HCT116 (cell line): ENCODE results near the gene CIB1. TPM values are rescaled to one million over a fixed set of nuclear protein-coding genes. Genes with fewer than 3 reads are reported as not detected.

Experiments
- ATAC-seq: fragments of 200-7000 bp; cut with Tn5 transposase; 2 replicates; pipeline ENCODE4 v1.9.1; 2020; ENCODE audit warnings: mild to moderate bottlenecking, moderate library complexity
- BruUV-seq: library from RNA; stranded (reverse); fragments of 400-500 nt; replicated peaks from 2 replicates; lab custom pipeline; 2021; lab: Mats Ljungman, UMichigan
- CTCF ChIA-PET: fragments of 300-600 bp; sonication (Branson Sonifier 250); formaldehyde crosslinking; loops from one replicate; lab custom pipeline; 2021; ENCODE audit warnings: antibody characterized with exemption; lab: Charles Lee
- POLR2A ChIA-PET: fragments of 300-600, 350-600 bp; sonication (Branson Sonifier 250); formaldehyde crosslinking; loops from one replicate; lab custom pipeline; 2021; ENCODE audit warnings: antibody characterized with exemption; lab: Charles Lee
- RAD21 ChIA-PET, 2 experiments: fragments of 300-600 bp; sonication (Branson Sonifier 250); formaldehyde crosslinking; loops; one replicate each; lab custom pipeline; 2023; ENCODE audit warnings: low total read pairs in 2 of 2; ENCODE audit not compliant: uncharacterized antibody in 2 of 2, unreplicated experiment in 2 of 2, low non-redundant PET in 1 of 2; lab: Charles Lee
- DNase-seq: peaks from one replicate; pipeline ENCODE4 v3.0.0-alpha.2; 2010; ENCODE audit warnings: low read depth, low spot score
- H2AFZ ChIP-seq: fragments of 200-600 bp; shearing (Covaris generic), sonication (generic); 2 replicates; pipeline ENCODE4 v1.6.1; 2017; ENCODE audit warnings: low read depth, mixed run types, mixed read lengths, antibody characterized with exemption, low read length; ENCODE audit not compliant: poor library complexity, severe bottlenecking
- H3K27ac ChIP-seq: 2 replicates; pipeline ENCODE4 v1.5.1; 2012; ENCODE audit warnings: low read depth, low read length
- H3K27me3 ChIP-seq: fragments of 200-600 bp; sonication (generic); 2 replicates; pipeline ENCODE4 v1.6.1; 2016; ENCODE audit warnings: mixed run types, low read length, mixed read lengths; ENCODE audit not compliant: insufficient read depth
- H3K36me3 ChIP-seq, 2 experiments: fragments of 200-500 bp in 1 of 2; fragments of 200-600 bp in 1 of 2; sonication (Bioruptor generic) in 1 of 2; sonication (generic) in 1 of 2; 2 replicates each; pipeline versions ENCODE4 v1.5.1 to v1.6.1; 2014 to 2016; ENCODE audit warnings: low read length in 2 of 2, inconsistent platforms in 1 of 2, mixed read lengths in 1 of 2, mixed run types in 1 of 2; ENCODE audit not compliant: insufficient read depth in 2 of 2, control insufficient read depth in 1 of 2
- H3K4me1 ChIP-seq, 2 experiments: fragments of 200-600 bp in 1 of 2; sonication (generic) in 1 of 2; 2 replicates each; pipeline versions ENCODE4 v1.5.1 to v1.6.1; 2012 to 2017; ENCODE audit warnings: low read length in 2 of 2, inconsistent platforms in 1 of 2, mild to moderate bottlenecking in 1 of 2, mixed read lengths in 1 of 2, mixed run types in 1 of 2, moderate library complexity in 1 of 2; ENCODE audit not compliant: insufficient read depth in 2 of 2, control insufficient read depth in 1 of 2
- H3K4me2 ChIP-seq: fragments of 200-600 bp; sonication (generic); 2 replicates; pipeline ENCODE4 v1.6.1; 2017; ENCODE audit warnings: mixed run types, low read length, mixed read lengths
- H3K4me3 ChIP-seq, 2 experiments: fragments of 200-600 bp in 1 of 2; sonication (generic) in 1 of 2; replicated peaks in 1 of 2; 2 replicates each; pipeline ENCODE4 v1.5.1; 2011 to 2016; ENCODE audit warnings: low read length in 2 of 2, control low read depth in 1 of 2, low read depth in 1 of 2, mild to moderate bottlenecking in 1 of 2, mixed read lengths in 1 of 2, mixed run types in 1 of 2
- H3K79me2 ChIP-seq: fragments of 200-600 bp; sonication (generic); 2 replicates; pipeline ENCODE4 v1.6.1; 2017; ENCODE audit warnings: mild to moderate bottlenecking, mixed run types, low read length, moderate library complexity, mixed read lengths; ENCODE audit not compliant: insufficient read depth
- H3K9ac ChIP-seq: fragments of 200-600 bp; sonication (generic); 2 replicates; pipeline ENCODE4 v1.6.1; 2016; ENCODE audit warnings: low read length, mixed read lengths
- H3K9me2 ChIP-seq: fragments of 200-600 bp; sonication (generic), shearing (Covaris generic); 2 replicates; pipeline ENCODE4 v1.6.1; 2017; ENCODE audit warnings: mixed run types, mild to moderate bottlenecking, moderate library complexity; ENCODE audit not compliant: insufficient read depth
- H3K9me3 ChIP-seq, 2 experiments: fragments of 200-500 bp in 1 of 2; fragments of 200-600 bp in 1 of 2; sonication (Bioruptor generic) in 1 of 2; sonication (generic) in 1 of 2; 2 replicates each; pipeline ENCODE4 v1.6.1; 2014 to 2017; ENCODE audit warnings: low read length in 2 of 2, mixed read lengths in 2 of 2, inconsistent platforms in 1 of 2, low read depth in 1 of 2, mild to moderate bottlenecking in 1 of 2, mixed run types in 1 of 2, moderate library complexity in 1 of 2; ENCODE audit not compliant: control insufficient read depth in 1 of 2, insufficient read depth in 1 of 2
- H4K20me1 ChIP-seq: fragments of 200-600 bp; sonication (generic), shearing (Covaris generic); 2 replicates; pipeline ENCODE4 v1.6.1; 2017; ENCODE audit warnings: mixed run types, mild to moderate bottlenecking, moderate library complexity; ENCODE audit not compliant: insufficient read depth
- ELF1 ChIP-seq: IDR thresholded peaks from 2 replicates; pipeline ENCODE4 v1.6.1; 2012; ENCODE audit warnings: low read depth, borderline replicate concordance
- EZH2 ChIP-seq: fragments of 200-600 bp; sonication (generic); IDR thresholded peaks from 2 replicates; pipeline ENCODE4 v1.6.1; 2017; ENCODE audit warnings: antibody characterized with exemption, mixed run types
- FOSL1 ChIP-seq: IDR thresholded peaks from 2 replicates; pipeline ENCODE4 v1.6.1; 2012; ENCODE audit warnings: low read depth
- POLR2AphosphoS5 ChIP-seq: IDR thresholded peaks from 2 replicates; pipeline ENCODE4 v1.6.1; 2011; ENCODE audit warnings: mild to moderate bottlenecking, low read depth, low read length, moderate library complexity
- REST ChIP-seq: IDR thresholded peaks from 2 replicates; pipeline ENCODE4 v1.6.1; 2012; ENCODE audit warnings: low read depth
- SP1 ChIP-seq: IDR thresholded peaks from 2 replicates; pipeline ENCODE4 v1.6.1; 2012; ENCODE audit warnings: low read depth
- intact Hi-C: fragments of 100-400 bp; cut with micrococcal nuclease; formaldehyde crosslinking; loops from 2 replicates; pipeline ENCODE4 v1.10.0; 2022
- total RNA-seq: library from RNA; stranded (reverse); gene quantifications from one replicate; pipeline ENCODE4 v1.2.1, GENCODE V29; 2021; ENCODE audit not compliant: unreplicated experiment
- TF ChIP-seq, protein P1 (sequence below): IDR thresholded peaks from 2 replicates; pipeline ENCODE4 v1.6.1; 2012

The CIB1 gene
- total RNA-seq, 1 experiment from 2014 or later = 92.7 TPM

GRCh38 chr15:90191344-90191687 lies 42.4 kb downstream of the CIB1 start:
- peak overlapping the region; percentile 56 for H3K27ac ChIP-seq
- peaks cover 26 to 58% of the 10 kb centered on the region in 2 experiments for H3K4me1 ChIP-seq
- no peak overlapping the region for H3K4me3 ChIP-seq
- peak overlapping the region; percentile 59 for H3K4me2 ChIP-seq
- H2AFZ ChIP-seq = no peak overlapping the region
- no peaks in the 10 kb centered on the region for H3K27me3 ChIP-seq
- intact Hi-C loops = no loop called here
- no peak for ATAC-seq
- H3K9me2 ChIP-seq = no peaks in the 10 kb centered on the region
- RAD21 ChIA-PET = no interaction called here
- no peaks in the 10 kb centered on the region for H4K20me1 ChIP-seq
- no peak overlapping the region for H3K9ac ChIP-seq
- DNase-seq = no peak
- H3K36me3 ChIP-seq = no peaks in the 10 kb centered on the region
- no peaks in the 10 kb centered on the region for H3K9me3 ChIP-seq
- POLR2A ChIA-PET = interaction anchor here (1.2 kb wide), 1 partner anchor 10 kb away, joined by 7 read pairs; the partner anchor contains the start of gene SEMA4B
- TF ChIP-seq EZH2 (no peak), ELF1 (no peak), REST (no peak), FOSL1 (no peak), POLR2AphosphoS5 (no peak), SP1 (no peak)
- TF ChIP-seq, protein P1, sequence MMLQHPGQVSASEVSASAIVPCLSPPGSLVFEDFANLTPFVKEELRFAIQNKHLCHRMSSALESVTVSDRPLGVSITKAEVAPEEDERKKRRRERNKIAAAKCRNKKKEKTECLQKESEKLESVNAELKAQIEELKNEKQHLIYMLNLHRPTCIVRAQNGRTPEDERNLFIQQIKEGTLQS = no peak
- CTCF ChIA-PET = interaction anchor here (1.1 to 1.3 kb wide), 2 partner anchors 30 to 451 kb away, joined by 3 to 4 read pairs; no protein-coding TSS in a partner anchor
- BruUV-seq = no TSS peak
- H3K79me2 ChIP-seq = peaks cover 8% of the 10 kb centered on the region; the same call in 1 of the 2 replicates
